Testis (tissue), 2 donors: ENCODE data around the gene HOOK2.

Source experiments
- POLR2A ChIP-seq: fragments of 450-650 bp; IDR thresholded peaks from one replicate; pipeline ENCODE4 v1.6.1; 2017; ENCODE audit warnings: antibody characterized with exemption, mild to moderate bottlenecking, moderate library complexity
- TF ChIP-seq, protein P1 (sequence below), 3 experiments: fragments of 450-650 bp in 2 of 3; fragments of 200-600 bp in 1 of 3; sonication (generic) in 1 of 3; IDR thresholded peaks; one replicate each; pipeline ENCODE4 v1.5.1; 2016 to 2019; ENCODE audit warnings: antibody characterized with exemption in 3 of 3, mild to moderate bottlenecking in 2 of 3, moderate library complexity in 1 of 3

GRCh38 chr19:12815088-12815487 is 39.7 kb upstream of the HOOK2 start:
- TF ChIP-seq, protein P1, sequence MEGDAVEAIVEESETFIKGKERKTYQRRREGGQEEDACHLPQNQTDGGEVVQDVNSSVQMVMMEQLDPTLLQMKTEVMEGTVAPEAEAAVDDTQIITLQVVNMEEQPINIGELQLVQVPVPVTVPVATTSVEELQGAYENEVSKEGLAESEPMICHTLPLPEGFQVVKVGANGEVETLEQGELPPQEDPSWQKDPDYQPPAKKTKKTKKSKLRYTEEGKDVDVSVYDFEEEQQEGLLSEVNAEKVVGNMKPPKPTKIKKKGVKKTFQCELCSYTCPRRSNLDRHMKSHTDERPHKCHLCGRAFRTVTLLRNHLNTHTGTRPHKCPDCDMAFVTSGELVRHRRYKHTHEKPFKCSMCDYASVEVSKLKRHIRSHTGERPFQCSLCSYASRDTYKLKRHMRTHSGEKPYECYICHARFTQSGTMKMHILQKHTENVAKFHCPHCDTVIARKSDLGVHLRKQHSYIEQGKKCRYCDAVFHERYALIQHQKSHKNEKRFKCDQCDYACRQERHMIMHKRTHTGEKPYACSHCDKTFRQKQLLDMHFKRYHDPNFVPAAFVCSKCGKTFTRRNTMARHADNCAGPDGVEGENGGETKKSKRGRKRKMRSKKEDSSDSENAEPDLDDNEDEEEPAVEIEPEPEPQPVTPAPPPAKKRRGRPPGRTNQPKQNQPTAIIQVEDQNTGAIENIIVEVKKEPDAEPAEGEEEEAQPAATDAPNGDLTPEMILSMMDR (IDR thresholded peaks at IDR 0.05) = no peak
- no peak for TF ChIP-seq POLR2A
